ENCODE results near the gene C1QB. TPM values are rescaled to one million over a fixed set of nuclear protein-coding genes. Genes with fewer than 3 reads are reported as not detected.

The C1QB gene
- total and polyA plus RNA-seq, 4 donors: 93.9 to 335 (median 143) TPM

GRCh38 chr1:22621761-22622160, 31.3 kb upstream of the C1QB start:
- Histone ChIP-seq H3K27me3 (ENCODE audit: control insufficient read depth in 4 of 4, insufficient read depth in 4 of 4, low read length in 3 of 4) (peaks cover 0 to 13% (median 6%) of the 10 kb centered on the region in 4 donors), H3K4me3 (ENCODE audit: low read depth in 1 of 3, low read length in 3 of 3) (no peak overlapping the region), H3K9ac (ENCODE audit: low read depth in 1 of 2, low read length in 2 of 2) (no peak overlapping the region), H3K9me3 (ENCODE audit: control insufficient read depth in 4 of 4, low read length in 3 of 4) (no peaks in the 10 kb centered on the region), H3K27ac (ENCODE audit: low read depth in 1 of 2, low read length in 2 of 2) (no peak overlapping the region), H3K4me1 (ENCODE audit: control insufficient read depth in 4 of 4, insufficient read depth in 4 of 4, low read length in 3 of 4) (no peaks in the 10 kb centered on the region), H3K36me3 (ENCODE audit: control insufficient read depth in 4 of 4, insufficient read depth in 3 of 4, low read depth in 1 of 4, low read length in 3 of 4) (no peaks in the 10 kb centered on the region)
- TF ChIP-seq GABPA (IDR thresholded peaks at IDR 0.05 in 1 of 2, conservative IDR thresholded peaks at IDR 0.05 in 1 of 2): no peak
- no peak for TF ChIP-seq HNF4G (IDR thresholded peaks at IDR 0.05)
- TF ChIP-seq EGR1 (IDR thresholded peaks at IDR 0.05; ENCODE audit: low read depth in 2 of 2): no peak
- no peak for TF ChIP-seq RAD21 (IDR thresholded peaks at IDR 0.05)
- no peak for TF ChIP-seq ZBTB33 (IDR thresholded peaks at IDR 0.05)
- TF ChIP-seq REST (IDR thresholded peaks at IDR 0.05): no peak
- 58% methylated on average over 4 of the region's 4 CpGs for WGBS
- no peak for DNase-seq (ENCODE audit: low spot score)

GRCh38 chr1:22625262-22625925, 27.6 kb upstream of the C1QB start:
- peak; percentile 85 for TF ChIP-seq REST (IDR thresholded peaks at IDR 0.05)
- no peak for TF ChIP-seq NR2F2 (IDR thresholded peaks at IDR 0.05)
- Histone ChIP-seq H3K27me3 (ENCODE audit: control insufficient read depth in 4 of 4, insufficient read depth in 4 of 4, low read length in 3 of 4) (peaks cover 0 to 13% (median 5%) of the 10 kb centered on the region in 4 donors), H3K4me1 (ENCODE audit: control insufficient read depth in 4 of 4, insufficient read depth in 4 of 4, low read length in 3 of 4) (no peaks in the 10 kb centered on the region), H3K4me3 (ENCODE audit: low read depth in 1 of 3, low read length in 3 of 3) (no peak overlapping the region), H3K27ac (ENCODE audit: low read depth in 1 of 2, low read length in 2 of 2) (no peak overlapping the region), H3K36me3 (ENCODE audit: control insufficient read depth in 4 of 4, insufficient read depth in 3 of 4, low read depth in 1 of 4, low read length in 3 of 4) (no peaks in the 10 kb centered on the region), H3K9ac (ENCODE audit: low read depth in 1 of 2, low read length in 2 of 2) (no peak overlapping the region), H3K9me3 (ENCODE audit: control insufficient read depth in 4 of 4, low read length in 3 of 4) (no peaks in the 10 kb centered on the region)
- 43% methylated on average over 9 of the region's 9 CpGs for WGBS
- DNase-seq (ENCODE audit: low spot score): no peak

Data from liver (tissue), 9 donors.